Activated CD4-positive, alpha-beta T cell treated with anti-CD3 and anti-CD28 coated beads, Interleukin-2, amount 50 U/mL, for 16 hours (primary cell): ENCODE measurements around the gene EYA3.
A peak's percentile ranks its signal among the peaks of the same experiment; 100 is the strongest.

ENCODE experiments used
- DNase-seq: peaks from one replicate; pipeline ENCODE4 v3.0.0-alpha.2; 2020

The EYA3 gene

DNA sequence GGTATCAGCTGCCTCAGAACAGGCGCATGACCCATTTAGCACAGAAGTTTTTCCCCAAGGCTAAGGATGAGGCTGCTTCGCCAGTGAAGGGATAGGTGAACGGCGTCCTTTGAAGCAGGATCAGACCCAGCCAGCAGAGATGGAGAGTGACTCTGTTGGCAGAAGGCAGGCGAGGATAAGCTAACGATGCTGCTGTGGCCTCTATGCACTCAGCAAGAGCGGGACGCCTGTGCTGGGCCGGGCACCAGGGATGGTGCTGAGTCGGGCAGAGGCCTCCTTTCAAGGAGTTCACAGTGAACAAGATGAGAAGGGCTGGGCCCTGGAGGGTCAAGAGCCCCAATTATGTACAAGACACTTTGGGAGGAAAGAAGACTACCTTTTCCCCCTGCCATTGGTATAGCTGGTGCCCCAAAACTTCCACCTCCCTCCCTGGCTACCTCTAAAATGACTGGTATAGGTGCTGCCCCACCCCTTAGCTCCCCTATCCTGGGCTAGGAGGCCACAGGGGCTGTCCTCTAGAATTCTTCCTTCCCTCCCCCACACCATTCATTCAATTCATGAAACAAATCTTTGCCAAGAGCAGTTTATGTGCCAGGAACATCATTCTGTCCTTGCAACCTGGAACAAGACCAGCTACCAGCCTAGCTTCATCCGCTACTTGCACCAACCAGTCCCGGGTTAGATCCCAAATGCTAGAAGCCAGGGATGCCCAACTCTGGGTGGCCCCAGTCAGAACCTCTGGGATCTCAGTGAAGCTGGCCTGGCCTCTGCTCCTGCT is 121.1 kb downstream of the EYA3 start:
- no peak for DNase-seq

DNA sequence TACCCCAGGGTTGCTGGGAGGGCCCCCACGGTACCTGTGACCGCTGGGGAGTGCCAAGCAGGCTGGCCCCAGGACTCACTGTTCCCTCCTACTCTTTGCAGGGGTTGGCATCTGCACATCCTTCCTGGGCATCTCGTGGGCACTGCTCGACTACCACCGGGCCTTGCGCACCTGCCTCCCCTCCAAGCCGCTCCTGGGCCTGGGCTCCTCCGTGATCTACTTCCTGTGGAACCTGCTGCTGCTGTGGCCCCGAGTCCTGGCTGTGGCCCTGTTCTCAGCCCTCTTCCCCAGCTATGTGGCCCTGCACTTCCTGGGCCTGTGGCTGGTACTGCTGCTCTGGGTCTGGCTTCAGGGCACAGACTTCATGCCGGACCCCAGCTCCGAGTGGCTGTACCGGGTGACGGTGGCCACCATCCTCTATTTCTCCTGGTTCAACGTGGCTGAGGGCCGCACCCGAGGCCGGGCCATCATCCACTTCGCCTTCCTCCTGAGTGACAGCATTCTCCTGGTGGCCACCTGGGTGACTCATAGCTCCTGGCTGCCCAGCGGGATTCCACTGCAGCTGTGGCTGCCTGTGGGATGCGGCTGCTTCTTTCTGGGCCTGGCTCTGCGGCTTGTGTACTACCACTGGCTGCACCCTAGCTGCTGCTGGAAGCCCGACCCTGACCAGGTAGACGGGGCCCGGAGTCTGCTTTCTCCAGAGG is 121.9 kb downstream of the EYA3 start:
- no peak for DNase-seq

DNA sequence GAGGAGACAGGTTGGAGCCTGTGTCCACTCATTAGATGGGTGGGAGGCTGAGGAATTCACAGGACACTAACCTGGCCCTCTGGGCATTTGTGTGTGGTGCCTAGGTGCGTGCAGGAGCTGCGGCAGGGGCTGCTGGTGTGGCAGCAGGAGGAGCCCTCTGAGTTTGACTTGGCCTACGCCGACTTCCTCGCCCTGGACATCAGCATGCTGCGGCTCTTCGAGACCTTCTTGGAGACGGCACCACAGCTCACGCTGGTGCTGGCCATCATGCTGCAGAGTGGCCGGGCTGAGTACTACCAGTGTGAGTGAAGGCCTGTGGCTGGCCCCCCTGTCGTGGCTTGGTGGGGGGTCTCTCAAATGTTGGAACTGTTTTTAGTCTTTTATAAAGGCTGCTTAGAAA is 125.0 kb downstream of the EYA3 start:
- DNase-seq, result no peak

DNA sequence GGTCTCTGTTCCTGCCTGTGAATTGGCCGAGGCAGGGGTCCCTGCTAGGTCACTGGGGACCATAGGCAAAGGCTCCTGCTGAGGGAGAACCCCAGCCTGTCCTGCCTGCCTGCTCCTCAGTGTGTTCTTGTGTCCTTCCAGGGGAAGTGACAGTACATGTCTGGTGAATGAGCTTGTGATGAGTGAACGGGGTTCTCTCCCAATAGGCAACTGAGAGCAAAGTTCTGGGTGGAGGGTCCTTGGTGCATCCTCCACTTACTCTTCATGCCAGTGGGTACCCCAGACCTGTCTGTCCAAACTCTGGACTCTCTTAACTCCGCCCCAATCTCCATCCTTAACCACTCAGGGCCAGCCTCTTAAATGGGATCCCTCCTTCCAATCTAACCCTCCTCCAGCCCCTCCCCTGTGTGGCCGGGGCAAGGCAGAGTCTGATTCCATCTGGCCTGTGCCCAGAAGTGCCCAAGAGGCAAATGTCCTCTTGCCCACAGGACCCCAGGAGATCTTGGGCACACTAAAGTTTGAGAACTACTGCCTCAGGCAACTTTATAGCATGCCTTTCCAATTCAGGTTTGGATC is 126.7 kb downstream of the EYA3 start:
- no peak for DNase-seq

DNA sequence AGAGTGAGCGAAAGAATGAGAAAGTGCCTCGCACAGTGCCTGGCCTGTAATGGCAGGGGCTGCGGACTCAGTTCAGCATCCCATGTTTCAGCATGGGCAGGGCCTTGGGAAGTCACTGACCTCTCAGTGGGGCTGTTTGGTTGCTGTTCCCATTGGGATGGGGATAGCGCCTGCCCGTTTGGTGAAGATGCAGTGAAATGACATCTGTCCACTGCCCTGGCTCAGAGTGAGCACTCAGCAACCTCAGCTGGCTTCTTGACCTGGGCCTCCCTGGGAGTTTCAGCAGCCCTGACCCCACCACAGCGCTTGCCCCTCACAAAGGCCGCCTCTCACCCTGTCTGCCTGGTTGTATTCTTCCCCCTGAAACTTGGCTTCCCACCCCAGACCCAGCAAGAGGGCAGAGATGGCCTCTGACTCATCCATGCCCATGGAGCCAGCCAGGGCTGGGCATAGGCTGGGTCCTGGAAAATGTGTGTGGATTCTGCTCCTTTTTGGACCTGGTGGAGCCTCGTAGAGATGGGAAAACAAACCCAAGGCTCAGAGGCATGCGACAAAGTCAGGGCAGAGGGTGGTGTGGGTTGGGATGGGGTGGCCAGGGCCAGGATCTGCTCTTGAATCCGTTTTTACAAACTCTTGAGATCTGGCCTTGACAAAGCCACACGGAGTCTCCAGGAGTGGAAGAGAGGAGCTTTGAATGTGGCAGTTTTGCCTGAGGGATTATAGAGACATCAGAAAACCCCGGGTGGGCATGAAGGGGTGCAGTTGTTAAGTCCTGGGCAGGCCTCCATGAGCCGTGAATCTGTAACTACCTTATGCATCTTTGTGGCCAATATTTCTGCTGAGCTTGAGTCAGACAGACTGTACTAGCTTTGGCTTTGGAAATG is 127.4 kb downstream of the EYA3 start:
- no peak for DNase-seq

DNA sequence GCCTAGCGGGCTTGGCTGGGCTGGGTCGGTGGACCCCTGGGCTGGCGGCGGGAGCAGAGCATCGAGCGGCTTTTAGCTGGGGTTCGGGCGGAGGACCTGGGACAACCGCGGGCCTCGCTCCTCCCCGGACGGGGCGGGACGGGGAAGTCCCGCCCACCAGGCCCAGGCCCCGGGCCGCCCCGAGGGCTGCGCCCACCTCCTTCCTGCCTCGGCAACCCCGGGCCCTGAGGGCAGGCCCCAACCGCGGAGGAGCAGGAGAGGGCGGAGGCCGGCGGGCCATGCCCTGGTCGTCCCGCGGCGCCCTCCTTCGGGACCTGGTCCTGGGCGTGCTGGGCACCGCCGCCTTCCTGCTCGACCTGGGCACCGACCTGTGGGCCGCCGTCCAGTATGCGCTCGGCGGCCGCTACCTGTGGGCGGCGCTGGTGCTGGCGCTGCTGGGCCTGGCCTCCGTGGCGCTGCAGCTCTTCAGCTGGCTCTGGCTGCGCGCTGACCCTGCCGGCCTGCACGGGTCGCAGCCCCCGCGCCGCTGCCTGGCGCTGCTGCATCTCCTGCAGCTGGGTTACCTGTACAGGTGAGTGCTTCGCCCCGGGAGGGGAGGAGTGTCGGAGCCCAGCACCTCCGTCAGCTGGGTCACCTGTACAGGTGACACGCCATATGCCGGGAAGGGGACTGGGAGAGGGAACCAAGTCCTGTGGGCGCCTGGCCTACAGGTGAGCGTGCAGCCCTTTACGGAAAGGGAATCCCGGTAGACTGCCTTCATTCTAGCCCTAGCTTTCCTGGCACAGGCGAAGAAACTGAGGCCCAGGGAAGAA is 128.4 kb downstream of the EYA3 start, which contains the start of gene XKR8:
XKR8 (plus strand) TSS at position 182 of the 812 bp plus-strand sequence; CDS start at position 279, 97 bp downstream.
- DNase-seq, result peak; percentile 83

DNA sequence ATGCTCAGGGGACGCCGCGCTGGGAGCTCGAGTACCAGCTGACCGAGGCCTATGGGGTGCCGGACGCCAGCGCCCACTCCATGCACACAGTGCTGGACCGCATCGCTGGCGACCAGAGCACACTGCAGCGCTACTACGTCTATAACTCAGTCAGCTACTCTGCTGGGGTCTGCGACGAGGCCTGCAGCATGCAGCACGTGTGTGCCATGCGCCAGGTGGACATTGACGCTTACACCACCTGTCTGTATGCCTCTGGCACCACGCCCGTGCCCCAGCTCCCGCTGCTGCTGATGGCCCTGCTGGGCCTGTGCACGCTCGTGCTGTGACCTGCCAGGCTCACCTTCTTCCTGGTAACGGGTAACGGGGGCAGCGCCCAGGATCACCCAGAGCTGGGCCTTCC is 129.9 kb downstream of the EYA3 start:
- no peak for DNase-seq

DNA sequence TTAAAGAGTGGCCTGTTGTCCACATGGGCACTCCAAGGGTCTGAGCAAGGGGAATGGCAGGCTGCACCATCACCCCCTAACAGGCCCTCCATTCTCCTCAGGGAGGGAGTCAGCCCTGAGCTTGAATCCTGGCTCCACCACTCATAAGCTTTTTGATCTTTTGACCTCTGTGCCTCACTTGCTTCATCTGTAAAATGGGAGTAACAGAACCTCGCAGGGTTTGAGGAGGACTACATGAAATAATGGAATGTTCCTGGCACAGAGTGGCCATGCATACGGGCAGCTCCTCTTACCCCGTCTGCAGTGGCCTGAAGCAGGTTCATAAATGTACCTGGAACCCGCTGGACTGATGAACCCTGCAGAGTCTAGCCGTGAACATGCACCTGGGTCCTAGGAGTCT is 130.8 kb downstream of the EYA3 start:
- no peak for DNase-seq

DNA sequence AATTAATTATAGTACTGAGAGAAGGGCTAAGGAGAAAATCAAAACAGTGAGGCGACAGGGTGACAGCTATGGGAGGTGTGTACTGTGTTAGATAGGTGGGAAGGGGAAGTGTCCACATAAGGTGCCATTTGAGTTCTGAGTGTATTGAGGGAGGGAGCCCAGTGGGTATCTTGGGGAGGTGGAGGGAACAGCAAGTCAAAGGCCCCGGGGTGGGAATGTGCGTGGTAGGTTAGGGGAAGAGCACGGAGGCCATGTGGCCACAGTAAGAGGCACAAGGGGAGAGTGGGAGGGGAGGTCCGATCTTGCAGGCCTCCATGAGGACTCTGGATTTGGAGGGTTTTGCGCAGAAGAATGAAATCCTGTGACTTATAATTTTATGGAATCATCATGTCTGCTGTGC is 131.6 kb downstream of the EYA3 start:
- DNase-seq, result no peak

DNA sequence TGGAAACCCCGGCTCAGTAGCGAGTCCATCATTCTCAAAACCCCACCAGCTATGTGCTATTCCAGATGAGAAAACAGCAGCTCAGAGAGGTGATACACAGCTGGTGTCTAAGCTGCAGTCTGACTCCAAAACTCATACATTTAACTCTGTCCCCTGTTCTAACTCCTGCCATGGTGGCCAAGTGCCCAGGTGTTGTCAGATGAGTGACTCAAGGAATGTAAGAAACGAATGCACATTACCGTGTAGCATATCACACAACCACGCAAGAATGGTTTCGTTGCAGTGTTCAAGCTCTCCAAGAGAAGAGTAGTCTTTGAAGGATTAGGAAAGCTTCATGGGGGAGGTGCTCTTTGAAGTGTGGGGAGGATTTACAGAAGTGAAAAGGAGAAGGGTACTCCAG is 133.3 kb downstream of the EYA3 start:
- no peak for DNase-seq

DNA sequence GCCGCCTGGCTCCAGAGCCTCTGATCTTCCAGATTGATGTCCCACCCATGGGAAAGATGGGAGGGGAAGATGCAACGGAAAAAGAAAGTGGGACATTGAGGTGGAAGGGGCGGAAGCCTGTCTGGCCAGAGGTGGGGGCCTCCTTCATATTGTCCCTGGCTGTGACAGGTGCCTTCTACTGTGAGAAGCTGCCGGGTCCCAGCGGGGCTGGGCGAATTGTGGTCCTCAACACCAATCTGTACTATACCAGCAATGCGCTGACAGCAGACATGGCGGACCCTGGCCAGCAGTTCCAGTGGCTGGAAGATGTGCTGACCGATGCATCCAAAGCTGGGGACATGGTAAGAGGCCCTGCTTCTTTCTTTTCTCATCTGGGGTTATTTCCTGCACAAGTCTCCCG is 134.2 kb downstream of the EYA3 start:
- DNase-seq, result no peak

DNA sequence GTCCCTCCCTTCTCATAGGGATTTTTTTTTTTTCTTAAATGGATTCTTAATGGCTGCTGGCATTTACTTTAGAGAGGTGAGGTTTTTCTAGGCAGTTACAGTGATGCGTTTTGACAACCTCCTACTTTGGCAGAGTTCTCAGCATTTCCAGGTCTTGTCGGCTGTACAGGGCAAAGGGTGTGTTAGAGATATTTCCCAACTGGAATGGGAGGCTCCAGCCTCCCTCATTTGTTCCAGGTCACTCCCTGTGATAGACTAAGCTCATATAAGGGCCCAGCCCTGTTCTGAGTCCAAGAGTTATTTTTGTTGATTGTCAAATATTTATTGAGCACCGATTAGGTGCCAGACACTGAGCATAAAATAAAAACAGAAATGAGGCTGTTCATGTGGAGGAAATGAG is 136.3 kb downstream of the EYA3 start:
- DNase-seq, result no peak

DNA sequence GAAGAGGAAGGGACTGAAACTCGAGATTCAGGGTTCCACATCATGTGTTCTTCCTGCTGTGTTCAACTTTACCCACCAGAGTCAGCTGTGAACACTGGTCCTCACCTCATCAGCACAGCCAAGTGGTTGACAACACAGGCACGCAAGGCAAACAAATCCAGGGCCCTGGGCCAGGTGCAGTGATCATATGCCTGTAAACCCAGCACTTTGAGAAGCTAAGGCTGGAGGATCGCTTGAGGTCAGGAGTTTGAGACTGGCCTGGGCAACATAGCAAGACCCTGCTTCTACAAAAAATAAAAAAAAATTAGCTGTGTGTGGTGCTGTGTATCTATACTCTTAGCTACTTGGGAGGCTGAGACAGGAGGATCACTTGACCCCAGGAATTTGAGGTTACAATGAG is 137.0 kb downstream of the EYA3 start:
- no peak for DNase-seq

DNA sequence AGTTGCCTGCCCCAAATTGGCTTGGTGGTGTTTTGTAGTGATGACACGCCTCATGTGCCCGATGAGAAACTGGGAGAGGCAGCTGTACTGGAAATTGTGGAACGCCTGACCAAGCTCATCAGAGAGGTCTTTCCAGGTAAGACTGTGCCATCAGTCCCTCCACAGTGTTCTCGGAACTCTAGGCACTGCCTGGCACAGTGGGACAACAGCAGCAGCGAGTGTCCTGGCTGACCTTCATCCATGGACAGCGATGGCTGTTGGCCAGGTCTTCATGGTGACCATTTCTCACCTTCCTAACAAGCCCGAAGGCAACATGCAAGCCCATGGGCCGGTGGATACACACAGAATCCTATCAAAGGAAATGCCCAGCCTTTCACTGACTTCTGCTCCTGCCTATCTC is 139.4 kb downstream of the EYA3 start:
- no peak for DNase-seq

DNA sequence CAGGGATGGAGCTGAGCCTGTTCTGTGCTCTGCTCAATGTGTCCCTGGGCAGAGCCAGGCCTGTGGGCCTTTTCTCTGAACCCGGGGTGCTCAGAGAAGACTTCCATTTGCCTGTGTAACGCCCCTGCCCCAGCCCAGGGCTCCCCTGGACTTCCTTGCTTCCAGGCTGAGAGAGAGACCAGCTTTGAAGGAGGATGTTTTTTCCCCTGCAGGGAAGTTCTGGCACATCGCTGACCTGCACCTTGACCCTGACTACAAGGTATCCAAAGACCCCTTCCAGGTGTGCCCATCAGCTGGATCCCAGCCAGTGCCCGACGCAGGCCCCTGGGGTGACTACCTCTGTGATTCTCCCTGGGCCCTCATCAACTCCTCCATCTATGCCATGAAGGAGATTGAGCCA is 143.4 kb downstream of the EYA3 start:
- DNase-seq, result no peak

DNA sequence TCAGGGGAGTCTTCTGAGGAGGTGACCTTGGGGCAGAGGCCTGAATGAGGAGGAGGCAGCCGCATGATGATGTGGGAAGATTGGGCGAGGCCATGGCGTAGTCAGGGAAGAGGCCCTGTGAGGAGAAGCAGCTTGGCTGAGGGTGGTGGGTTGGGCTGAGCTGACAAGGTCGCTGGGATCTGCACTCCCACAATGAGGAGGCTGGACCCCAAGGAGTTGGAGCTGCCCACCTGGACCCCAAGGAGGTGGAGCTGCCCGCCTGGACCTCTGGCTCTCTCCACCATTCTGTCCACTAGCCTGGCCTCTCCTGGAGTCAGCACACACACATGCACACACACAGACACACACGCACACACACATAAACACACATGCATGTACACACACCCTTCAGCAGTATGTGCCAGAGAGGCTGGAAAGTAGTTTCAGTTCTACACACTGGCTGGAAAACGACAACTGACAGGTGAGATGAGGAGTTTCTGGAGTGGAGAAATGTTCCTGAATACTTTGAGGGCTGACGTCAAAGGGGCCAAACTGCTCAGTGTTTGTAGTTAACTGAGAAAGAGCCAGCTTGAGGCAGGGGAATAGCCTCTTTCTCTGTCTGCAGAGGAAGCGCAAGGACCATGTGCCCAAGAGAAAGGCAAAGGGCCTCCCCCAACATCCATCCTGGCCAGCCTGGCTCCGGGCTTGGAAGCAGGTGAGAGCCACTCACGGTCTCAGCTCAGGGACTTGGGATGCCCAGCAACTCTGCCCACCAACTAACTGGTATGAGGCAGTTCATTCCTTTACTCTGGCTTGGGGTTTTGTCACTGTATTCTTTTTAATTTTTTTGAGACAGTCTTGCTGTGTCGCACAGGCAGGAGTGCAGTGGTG is 146.5 kb downstream of the EYA3 start:
- DNase-seq, result no peak

DNA sequence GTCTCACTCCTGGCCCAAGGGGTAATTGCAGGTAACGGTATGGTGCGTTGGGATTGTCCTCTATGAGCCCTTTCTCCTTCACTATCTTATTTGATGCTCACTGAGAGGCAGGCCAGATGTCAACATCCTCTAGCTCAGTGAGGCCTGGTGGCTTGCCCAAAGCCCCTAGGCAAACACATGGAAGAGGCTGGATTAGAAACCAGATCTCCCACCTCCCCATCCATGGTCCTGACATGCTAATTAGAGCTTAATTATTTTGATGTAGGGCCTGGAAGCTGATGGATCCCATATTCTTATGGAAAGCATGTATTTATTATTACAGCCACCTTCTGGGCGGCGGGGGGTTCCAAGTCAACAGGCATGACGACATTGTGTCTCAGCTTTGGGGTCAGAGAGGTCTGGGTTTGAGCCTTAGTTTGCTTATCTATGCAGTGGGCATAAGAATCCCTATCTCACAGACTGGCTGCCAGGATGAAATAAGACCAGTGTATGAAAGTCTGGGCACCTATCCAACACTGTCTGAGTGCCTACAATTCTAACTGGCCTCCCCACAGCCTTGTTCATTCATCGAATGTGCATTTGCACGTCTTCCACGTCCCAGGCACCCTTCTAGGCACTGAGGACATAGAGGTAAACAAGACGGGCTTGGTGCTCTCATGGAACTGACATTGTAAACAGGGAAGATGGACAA is 147.4 kb downstream of the EYA3 start:
- no peak for DNase-seq

DNA sequence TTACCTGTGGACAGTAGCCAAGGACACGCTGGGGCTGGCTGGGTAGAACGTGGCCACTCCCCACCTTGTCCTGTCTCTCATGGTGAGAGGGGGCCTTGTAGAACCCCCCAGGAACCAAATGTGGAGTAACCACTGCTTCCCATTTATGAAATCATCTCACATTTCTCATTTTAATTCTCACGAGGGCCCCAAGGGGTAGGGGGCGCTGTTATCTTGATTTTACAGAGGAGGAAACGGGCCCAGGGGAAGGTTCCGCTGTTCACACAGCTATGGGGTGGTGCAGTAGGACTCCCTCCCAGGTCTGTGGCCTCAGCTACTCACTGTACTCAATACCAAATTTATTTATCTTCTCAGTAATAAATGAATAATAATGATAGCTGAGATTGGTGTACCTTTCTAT is 148.1 kb downstream of the EYA3 start:
- peak; percentile 67 for DNase-seq

DNA sequence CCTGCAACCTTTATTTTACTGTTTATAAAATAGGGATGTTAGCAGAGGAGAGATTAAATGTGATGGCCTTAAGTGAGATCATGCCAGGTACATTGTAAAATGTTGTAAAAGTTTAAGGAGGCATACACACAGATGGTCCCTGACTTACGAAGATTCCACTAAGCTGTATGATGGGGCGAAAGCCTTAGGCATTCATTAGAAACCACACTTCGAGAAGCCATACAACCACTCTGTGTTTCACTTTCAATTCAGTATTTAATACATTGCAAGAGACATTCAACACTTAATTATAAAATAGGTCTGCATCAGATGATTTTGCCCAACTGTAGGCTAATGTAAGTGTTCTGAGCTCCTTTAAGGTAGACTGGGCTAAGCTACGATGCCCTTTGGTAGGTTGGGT is 149.9 kb downstream of the EYA3 start:
- DNase-seq, result no peak

DNA sequence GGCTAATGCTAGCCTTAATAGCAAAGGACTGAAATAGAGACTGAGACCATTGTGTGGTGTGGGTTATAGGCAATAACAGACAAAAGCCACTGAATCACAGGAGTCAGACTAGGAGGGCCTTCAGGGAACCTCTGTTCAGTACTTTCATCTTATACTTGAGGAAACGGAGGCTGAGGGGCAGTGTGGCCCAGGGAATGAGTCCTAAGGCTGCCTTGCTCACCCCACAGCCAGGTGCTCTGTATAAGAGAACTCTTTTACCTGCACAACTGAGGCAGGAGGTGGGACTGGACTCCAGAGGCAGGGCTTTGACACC is 150.9 kb downstream of the EYA3 start:
- DNase-seq, result no peak

DNA sequence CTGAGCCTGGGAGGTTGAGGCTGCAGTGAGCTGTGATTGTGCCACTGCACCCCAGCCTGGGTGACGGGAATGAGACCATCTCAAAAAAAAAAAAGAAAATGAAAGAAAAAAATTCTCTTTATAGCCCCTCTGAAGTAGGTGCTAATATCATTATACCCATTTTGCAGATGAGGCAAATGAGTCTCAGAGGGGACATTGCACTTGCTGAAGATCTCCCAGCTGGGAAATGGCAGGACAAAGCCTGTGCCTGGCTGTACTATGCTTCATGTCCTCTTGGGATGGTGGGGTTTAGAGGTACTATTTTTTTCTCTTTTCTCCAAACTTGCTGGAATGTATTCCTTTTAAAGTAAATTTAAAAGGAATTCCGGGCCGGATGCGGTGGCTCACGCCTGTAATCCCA is 152.0 kb downstream of the EYA3 start:
- DNase-seq, result no peak
